GM21825 (cell line): Measurements from ENCODE around the gene CHST15.

ENCODE experiments used
- ATAC-seq: cut with Tn5 transposase; IDR thresholded peaks from one replicate; pipeline ENCODE4 v1.9.1; 2021; ENCODE audit warnings: mild to moderate bottlenecking, moderate library complexity; ENCODE audit not compliant: unreplicated experiment

Gene CHST15

GRCh38 chr10:124066781-124067714, 26.4 kb downstream of the CHST15 start:
- ATAC-seq = no peak

GRCh38 chr10:124066126-124066700, 27.2 kb downstream of the CHST15 start:
- ATAC-seq = no peak

DNA sequence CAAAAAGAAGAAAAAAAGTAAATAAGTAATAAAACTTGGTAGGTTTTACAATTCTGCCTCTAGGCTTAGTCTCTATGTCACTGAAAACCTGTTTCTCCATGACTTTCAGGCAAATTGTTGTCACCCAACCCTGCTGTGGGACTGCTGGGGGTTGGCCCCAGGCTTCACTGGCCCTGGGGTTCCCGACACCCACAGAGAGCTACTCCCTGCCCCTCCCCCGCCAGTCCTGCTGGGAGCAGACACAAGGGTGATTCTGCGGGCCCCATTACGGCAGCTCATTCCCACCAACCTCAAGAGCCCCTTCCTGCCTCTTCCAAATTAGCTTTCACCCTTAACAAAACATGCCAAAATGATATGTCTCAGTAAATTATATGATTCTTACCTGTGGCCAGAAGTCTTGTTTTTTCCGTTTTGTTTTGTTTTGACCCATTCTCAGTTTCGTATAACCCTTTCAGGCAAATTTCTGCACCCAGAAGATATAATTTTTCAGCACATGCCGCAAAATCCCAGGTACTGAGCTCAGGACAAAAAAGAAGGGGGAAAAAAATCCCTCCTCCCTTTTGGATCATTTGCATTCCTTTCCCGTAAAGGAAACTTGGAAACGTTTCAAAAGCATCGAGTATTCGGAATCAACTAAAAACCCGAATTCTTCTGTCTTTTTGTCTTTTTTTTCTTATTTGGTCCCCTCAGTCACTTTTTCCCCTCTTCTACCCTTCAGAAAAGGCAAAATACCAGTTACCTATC, 27.8 kb downstream of the CHST15 start:
- ATAC-seq = no peak

DNA sequence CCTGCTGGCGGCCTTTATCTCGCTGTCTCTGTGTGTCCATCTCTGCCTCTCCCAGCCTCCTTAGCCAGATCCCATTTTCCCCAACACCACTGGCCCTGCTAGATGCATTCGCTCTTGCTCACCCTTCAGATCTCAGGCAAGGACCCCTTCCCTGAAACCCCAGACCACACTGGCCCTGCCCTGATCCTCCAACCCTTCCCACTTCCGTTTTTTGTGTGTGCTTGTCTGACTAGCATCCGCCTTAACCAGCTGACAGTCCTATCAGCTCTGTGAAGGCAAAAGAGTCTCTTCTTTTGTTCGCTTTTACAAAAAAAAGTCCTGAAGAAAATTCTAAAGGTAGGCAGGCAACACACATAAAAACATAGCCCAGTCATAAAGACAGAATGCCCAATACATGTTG, 28.7 kb downstream of the CHST15 start:
- no peak for ATAC-seq

- peak; percentile 70 for ATAC-seq
These were observed 29.4 kb downstream of the CHST15 start for GRCh38 chr10:124063750-124064603.

DNA sequence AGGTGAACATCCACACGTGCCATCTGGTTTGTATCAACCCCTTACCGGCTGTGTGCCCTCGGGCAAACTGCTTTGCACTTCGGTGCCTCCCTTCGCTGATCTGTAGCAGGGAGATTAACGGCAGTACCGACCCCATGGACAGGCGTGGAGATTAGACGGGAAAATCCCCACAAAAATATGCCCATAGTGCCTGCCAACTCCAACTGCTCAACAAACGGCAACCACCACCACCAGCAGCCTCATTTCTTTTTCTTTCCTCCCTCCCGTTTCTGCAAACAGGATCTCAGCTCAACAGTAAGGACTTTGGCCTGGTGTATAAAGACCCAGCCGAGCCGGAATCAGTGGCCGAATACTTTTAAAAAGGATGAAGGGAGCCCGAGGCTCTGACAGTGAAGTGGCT, 31.0 kb downstream of the CHST15 start:
- ATAC-seq = no peak

- ATAC-seq = no peak
These were observed 32.4 kb downstream of the CHST15 start for GRCh38 chr10:124061030-124061429.

DNA sequence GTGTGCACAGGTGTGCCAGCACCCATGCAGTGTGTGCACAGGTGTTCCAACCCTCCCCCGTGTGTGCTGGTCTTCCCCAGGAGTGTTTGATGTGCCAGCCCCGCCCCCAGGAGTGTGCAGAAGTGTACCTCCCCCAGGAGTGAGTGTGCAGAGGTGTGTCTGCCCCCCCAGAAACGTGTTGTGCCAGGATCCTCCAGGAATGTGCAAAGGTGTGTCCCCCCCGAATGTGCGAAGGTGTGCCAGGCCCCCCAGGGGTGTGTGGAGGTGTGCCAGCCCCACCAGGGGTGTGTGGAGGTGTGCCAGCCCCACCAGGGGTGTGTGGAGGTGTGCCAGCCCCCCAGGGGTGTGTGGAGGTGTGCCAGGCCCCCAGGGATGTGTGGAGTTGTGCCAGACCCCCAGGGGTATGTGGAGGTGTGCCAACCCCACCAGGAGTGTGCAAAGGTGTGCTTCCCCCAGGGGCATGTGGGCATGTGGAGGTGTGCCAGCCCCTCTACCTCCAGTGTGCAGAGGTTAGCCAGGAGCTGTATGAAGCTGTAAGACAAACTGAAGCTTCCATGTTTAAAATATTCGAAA, 33.2 kb downstream of the CHST15 start:
- ATAC-seq = no peak

DNA sequence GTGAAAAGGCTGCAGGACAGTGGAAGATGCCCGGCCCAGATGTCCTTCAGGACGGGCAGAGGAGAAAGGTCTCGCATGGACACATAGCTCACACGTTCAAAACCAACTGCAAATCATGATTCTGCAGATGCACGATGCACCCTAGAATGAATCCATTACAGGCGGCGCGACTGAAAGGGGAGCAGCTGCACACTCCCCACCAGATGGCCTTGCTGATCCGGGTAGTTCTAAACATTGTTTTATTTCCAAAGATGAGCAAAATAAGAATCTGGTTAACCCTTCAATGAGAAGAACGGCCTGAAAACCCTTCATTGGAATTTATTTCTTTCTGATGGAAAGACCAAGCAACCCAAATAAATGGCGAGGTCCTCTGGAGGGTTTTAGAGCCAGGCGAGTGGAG, 33.8 kb downstream of the CHST15 start:
- ATAC-seq = no peak

DNA sequence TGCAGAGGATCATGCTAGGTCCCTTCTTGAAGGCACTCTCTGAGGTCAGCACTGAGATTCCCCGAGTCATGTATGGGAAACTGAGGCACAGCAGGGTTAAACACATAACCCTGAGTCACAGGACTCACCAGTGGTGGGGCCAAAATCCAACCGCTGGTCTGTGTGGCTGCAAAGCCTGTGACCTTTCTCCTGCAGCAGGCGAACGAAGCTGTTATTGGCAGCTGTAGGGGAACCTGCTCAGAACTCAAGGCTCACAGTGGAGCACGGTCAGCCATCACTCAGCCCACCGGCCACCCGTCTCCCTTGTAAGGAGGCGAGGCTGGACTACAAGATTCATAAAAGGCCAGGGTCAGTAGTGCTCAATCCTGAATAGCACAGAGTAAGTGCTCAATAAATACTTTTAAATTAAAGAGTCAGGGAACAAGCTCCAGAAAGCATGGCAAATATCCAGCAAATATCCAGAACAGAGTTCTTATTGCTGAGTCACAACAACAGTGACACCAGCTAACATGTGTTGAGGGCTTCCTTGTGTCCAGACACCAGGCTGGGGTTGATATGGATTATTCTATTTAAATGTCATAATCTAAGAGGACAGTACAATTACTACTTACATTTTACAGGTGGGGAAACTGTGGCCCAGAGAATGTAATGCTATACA, 34.9 kb downstream of the CHST15 start:
- ATAC-seq = no peak

GRCh38 chr10:124057601-124058000, 35.8 kb downstream of the CHST15 start:
- ATAC-seq = no peak

- ATAC-seq = no peak
These were observed 36.9 kb downstream of the CHST15 start for GRCh38 chr10:124056337-124056980.

DNA sequence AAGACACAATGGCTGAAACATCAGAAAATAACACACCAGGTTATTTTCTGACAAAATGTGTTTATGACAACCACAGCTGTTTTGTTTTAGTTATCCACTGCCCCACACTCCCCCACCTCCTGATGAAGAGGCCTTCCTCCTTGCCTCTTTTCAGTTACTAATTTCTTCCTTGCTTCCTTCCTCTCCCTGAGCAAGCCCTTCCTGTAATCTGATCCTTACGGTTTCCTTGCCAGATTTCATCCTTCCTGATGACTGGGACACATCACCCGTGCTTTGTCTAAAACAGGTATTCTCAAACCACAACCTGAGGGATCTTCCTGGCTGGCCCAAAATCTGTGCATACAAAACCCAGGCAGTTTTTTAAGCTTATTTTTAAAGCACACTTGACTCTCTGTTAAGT, 39.4 kb downstream of the CHST15 start:
- no peak for ATAC-seq

DNA sequence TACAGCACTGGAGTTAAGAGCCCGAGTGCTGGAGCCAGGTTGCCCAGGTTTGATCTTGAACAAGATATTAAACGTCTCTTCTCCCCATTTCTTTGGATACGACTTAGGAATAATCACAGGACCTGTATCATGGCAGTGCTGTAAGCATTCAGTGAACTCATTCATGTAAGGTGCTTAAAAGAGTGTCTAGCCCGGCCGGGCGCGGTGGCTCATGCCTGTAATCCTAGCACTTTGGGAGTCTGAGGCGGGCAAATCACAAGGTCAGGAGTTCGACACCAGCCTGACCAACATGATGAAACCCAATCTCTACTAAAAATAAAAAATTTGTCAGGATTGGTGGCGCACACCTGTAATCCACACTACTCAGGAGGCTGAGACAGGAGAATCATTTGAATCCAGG, 40.8 kb downstream of the CHST15 start:
- no peak for ATAC-seq

DNA sequence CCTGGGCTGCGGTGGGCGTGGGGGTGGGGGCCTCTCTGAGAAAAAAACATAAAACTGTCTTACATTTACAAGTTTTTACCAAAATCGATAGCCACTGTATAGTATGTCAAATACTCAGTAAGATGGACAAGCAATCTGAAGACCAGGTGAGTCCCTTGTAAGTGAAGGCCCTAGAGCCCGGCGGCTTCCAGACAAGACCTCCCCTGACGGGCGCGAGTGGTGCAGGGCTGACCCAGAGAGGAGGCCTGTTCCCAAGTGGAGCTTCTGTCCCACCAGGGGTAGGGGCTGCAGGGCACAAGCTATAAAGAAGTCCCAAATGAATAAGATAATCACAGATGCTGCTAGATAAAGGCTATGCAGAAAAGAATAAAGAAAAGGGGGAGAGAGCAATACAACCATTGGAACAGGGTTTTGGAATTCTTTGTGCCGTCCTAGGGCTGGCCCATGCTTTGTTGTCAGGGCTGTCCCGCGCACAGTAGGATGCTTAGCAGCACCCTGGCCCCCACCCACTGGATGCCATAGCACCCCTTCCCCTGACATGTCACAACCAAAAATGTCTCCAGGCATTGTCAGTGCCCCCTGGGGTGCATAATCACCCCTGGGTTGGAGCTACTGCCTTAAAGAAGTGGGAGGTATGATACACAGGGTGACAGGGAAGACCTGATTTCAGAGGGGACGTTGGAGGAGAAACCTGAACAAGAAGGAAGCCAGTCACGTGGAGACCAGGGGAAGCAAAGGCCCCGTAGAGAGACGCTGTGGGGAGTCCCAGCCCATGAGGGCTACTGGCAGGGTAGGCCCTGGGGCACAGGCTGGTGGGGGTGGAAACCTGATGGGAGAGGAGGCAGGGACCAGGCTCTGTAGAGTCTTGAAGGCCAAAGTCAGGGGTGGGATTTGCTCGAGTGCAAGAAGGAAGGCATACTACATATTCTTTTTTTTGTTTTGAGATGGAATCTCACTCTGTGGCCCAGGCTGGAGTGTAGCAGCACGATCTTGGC, 43.1 kb downstream of the CHST15 start:
- ATAC-seq = no peak

DNA sequence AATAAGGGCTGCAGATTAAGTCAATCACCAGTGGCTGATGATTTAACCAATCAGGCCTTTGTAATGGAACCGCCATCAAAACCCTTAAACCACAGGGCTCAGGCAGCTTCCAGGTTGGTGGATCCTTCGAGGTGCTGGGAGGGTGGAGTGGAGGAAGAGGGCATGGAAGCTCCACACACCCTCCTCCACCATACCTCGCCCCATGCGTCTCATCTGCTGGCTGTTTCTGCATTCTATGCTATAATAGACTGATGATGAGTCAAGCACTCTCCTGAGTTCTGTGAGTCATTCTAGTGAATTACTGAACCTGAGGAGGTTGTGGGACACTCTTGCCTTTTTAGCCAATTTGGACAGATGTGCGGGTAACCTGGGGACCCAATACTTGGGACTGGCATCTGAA, 43.9 kb downstream of the CHST15 start:
- no peak for ATAC-seq

DNA sequence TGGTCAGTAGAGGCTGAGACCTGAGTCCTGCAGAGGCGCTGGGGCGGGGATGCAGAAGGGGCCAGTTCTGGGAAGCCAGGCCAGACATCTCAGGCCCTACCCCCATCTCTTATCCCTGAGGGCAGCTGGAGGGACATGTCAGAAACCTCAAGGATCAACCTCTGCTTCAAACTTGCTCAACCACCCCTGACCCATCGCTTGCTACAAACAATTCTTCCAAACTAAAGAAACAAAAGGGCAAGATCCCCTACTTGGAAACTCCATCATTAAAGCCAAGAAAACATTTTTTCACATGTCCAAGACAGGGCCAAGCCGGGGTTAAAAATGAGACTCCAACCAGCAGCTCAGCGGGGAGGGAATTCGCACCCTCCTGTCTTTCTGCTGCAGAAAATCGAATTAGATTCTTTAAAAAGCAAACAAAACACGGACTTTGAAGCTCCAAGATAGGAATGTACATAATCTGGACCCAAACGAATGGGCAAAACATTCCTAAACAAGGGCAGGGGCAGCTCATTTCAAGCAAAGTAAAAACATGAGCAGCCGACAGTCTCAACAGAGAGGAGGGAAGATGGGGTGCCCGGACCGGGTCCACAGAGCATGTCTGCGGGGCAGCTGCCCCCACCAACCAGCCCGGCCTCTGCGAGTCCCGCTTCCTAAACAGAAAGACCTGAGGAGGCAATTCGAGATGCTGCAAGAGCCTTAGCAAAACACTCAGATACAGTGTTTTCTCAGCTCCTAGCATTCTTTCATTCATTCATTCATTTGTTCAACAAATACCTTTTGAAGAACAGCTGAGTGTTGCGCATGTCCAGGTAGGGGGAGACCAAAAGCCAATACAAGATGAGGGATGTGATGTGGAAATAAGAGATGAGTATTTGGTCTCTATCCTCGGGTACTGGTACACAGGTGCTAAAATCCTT, 44.8 kb downstream of the CHST15 start:
- ATAC-seq = no peak
